Measurements from ENCODE around the gene ENTR1.

ENTR1 gene

DNA sequence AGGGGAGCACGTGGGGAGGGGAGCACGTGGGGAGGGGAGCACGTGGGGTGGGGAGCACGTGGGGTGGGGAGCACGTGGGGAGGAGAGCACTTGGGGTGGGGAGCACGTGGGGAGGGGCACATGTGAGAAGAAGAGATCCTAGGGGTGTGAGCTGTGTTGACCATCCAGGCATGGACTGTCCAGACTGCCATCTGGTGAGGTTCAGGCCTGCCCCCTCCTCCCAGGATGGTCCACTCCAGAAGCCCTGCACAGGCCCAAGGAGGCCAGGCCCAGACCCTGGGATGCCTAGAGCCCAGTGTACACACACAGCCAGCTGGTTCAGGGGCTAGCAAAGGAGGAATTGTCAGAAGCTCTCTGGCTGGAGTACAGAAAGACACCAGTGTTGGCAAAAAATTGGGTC, 12.8 kb downstream of the ENTR1 start:
- no peak for DNase-seq (ENCODE audit: low spot score)

- no peak for DNase-seq (ENCODE audit: low spot score)
Measured at GRCh38 chr9:136396219-136396515, 14.2 kb downstream of the ENTR1 start.

DNA sequence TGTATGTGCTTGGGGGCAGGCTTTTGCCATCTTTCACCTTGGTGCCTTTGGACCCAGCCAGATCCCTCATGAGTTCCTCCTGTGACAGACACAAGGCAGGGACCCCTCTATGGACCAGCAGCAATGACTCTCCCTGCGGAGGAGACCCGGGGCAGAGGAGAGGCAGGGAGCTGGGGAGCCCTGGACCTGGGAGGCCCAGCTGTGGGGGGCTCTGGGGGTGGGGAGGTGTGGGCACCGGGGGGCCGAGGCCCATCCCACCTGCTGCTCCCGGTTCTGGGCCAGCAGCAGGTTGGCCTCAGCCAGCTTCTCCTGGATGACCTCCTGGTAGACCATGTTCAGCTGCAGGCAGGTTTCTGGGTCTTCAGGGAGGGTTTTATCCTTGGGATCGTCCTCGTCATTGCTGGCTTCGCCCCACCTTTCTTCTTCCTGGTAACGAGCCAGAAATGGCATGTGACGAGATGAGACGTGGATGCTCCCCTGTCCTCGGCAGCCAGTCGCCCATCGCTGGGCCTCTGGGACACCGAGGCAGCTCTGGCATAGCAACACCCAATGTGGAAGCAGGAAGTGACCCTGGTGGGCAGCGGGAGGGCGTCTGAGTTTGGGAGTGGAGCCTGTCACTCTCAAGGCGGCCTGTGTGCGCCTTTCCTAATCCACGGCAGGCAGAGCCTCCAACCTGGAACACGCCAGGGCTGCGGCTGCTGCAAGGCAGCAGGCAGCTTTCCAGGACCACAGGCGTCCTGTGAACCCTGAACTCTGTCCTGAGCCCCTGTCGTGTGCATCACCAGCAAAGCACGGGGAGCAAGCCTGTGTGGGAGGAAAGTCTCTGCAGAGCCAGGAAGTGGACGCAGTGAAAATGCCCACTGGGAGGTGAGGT, 14.8 kb downstream of the ENTR1 start:
- no peak for DNase-seq (ENCODE audit: low spot score)

DNA sequence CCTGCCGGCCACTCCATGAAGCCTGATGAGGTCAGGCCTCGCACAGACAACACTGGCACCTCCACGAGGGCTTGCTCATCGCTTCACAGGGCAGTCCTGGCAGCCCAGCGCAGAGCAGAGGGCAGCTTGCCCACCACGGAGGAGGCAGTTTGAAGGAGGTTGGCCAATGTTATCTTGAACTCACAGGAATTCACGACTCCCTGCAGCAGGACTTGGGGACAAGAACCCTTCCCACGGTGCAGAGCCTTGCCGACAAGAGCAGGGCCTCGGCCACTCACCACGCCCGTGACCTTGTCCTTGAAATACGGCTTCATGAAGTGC, 15.4 kb downstream of the ENTR1 start:
- DNase-seq (ENCODE audit: low spot score) = no peak

DNA sequence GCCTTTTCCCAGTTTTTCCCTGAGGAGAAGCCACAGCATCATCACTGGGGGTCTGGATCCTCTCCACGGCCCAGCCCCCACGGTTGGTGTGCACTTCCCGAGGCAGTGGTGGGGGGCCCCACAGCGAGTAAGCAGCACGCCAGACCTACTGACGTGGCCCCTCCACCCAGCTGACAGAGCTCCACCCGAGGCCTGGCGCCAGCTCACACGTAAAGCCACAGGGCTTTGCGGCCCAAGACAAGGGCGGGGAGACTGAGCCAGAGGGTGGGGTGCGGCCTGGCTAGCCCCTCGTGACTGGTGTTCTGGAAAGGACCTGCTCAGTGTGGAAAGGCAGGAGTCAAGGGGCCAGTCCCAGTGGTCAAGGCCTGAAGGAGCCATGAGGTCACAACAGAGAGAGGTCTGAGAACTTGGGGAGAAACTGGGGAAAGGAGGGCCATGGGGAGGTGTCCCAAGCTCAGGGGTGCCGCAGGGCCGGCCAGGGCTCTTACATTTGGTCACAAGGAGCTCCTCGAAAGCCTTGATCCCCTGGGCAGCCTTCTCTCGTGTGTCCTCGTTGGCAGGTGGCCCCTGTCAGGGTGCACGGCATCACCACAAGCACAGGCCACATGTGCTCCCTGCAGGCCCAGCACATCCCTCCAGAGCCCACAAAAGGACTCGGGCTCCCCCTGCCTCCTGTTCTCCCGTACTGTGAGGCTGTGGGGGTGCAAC, 15.9 kb downstream of the ENTR1 start:
- no peak for DNase-seq (ENCODE audit: low spot score)

DNA sequence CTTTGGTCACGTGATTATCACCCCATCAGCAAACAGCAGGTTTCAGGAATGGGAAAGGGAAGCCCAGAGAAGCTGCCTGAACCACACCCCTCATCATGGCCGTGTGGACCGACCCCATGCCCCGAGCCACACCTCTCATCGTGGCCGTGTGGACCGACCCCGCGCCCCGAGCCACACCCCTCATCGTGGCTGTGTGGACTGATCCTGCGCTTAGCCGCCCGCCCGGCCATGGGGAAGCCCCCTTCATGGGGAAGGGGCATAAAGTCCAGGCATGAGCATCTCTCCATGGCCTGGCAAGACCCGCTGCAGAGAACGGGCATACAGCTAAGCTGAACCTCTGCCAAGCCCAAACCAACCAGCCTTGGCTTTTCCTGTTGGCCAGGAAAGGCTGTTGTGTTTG, 16.9 kb downstream of the ENTR1 start:
- no peak for DNase-seq (ENCODE audit: low spot score)

- DNase-seq (ENCODE audit: low spot score) = no peak
Measured at GRCh38 chr9:136392538-136393449, 17.6 kb downstream of the ENTR1 start.

GRCh38 chr9:136391737-136392537, 18.5 kb downstream of the ENTR1 start:
- DNase-seq (ENCODE audit: low spot score) = no peak

DNA sequence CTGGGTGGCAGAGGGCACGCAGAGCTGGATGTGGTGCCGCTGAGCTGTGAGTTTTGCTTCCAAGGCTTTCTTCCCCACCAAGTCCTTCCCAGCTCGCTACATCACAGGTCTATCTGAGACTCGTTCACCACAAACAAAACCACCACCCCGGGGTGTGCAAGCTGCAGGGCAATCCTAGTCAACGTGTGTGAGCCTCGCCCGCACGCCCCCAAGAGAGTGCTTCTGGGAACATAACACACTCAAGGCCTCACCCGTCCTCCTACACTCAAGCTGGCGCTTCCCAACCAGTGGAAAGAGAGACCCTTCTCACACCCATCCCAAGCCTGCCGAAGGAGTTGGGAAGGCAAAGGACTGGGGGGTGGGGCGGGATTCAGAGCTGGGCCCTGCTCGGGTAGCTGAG, 21.0 kb downstream of the ENTR1 start:
- no peak for DNase-seq (ENCODE audit: low spot score)

DNA sequence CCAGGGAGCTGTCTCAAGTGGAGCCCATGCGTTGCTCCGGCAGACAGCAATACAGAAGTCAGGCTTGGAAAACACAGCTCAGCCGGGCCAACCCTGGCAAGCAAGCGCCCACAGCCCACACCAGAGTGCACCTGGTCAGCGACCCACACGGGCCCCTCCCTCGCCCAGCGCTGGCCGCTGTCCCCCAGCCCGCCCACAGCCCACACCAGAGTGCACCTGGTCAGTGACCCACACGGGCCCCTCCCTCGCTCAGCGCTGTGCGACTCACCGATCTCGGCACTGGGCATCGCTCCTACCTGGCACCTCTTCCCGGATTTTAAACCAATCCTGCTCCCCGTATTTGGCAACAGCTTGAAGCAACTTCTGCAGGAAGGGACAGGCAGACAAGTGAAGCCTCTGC, 23.2 kb downstream of the ENTR1 start:
- DNase-seq (ENCODE audit: low spot score) = no peak

GRCh38 chr9:136386018-136386417, 24.4 kb downstream of the ENTR1 start:
- no peak for DNase-seq (ENCODE audit: low spot score)

DNA sequence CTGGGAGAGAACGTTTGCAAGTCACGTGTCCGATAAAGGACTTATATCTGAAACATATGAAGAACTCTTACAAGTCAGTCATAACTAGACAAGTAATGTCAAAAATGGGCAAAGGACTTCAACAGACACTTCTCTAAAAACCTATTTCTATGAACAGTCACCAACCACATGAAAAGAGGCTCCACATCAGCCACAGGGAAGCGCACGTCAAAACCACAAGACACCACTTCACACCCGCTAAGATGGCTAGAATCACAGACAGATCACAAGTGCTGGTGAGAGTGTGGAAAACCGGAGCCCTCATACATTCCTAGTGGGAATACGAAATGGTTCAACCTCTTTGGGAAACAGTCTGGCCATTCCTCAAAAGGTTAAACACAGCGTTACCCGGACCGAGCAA, 25.4 kb downstream of the ENTR1 start:
- DNase-seq (ENCODE audit: low spot score) = no peak

DNA sequence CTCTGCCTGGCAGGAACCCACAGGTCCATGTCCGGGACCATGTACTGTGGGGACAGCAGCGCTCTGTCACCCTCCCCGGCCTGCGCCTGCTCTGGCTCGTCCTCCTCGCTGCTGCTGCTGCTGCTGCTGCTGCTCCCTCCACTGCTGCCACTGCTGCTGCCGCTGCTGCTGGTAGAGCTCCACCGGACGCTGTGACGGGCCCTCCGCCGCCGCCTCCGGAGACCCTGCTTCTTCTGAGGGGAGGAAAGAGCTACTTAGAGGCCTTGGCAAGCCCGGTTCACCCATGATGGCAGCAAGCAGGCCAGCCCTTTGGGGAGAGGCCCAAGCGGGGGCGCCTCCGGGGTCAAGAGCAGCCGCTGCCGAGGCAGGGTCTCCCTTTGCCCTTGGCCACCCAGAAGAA, 27.0 kb downstream of the ENTR1 start:
- no peak for DNase-seq (ENCODE audit: low spot score)

GRCh38 chr9:136381966-136382513, 28.4 kb downstream of the ENTR1 start:
- no peak for DNase-seq (ENCODE audit: low spot score)

- DNase-seq (ENCODE audit: low spot score) = no peak
Measured at GRCh38 chr9:136381311-136381710, 29.1 kb downstream of the ENTR1 start.

- no peak for DNase-seq (ENCODE audit: low spot score)
Measured at GRCh38 chr9:136380381-136380780, 30.0 kb downstream of the ENTR1 start.

DNA sequence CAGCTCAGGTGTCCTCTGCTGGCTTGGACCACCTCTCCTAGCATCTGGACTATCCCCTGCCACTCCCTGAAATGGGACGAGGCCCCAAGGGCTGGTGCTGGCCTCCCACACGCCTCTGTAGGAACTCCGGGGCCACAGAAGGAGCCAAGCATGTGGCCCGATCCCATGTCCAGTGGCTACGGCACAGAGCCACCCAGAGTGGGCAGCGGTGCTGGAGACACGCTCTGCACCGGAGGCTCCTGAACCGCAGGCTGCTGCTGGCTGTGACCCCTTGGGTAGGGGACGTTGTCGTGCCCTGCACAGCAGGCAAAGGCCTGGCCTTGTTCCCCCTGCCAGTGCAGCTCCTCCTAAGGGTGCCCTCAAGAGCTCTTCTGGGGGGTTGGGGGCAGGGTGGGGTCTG, 30.5 kb downstream of the ENTR1 start:
- DNase-seq (ENCODE audit: low spot score) = no peak

DNA sequence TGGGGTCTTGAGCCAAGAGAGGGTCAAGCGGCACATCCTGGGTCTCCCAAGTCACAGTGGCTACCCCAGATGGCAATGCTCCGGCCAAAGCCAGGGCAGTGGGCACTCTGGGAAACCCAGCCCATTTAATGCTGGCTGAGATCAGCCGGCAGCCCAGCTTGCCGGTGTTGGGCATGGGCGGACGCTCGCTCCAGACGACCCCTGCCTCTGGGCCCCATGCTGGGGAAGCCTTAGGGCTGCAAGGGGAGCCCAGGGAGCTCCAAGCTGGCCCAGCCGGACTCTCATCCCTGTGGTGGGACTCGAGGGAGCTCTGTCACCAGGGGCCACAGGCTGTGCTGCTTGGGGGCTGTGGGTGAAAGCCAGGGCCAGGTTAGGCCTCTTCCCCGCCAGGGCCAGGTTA, 31.0 kb downstream of the ENTR1 start:
- DNase-seq (ENCODE audit: low spot score) = no peak

DNA sequence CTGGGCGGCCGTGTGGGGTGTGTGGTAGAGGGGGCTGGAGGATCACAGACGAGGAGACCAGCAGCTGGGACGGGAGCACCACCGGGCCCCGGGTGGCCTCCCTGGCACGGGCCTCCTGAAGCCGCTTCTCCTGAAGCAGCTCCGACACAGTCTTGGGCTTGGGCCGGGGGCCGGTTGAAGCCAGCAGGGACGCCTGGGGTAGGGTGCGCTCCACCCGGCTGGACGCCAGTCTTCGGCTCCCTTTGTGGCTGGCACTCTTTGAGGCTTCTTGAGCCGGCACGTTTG, 31.5 kb downstream of the ENTR1 start:
- no peak for DNase-seq (ENCODE audit: low spot score)

DNA sequence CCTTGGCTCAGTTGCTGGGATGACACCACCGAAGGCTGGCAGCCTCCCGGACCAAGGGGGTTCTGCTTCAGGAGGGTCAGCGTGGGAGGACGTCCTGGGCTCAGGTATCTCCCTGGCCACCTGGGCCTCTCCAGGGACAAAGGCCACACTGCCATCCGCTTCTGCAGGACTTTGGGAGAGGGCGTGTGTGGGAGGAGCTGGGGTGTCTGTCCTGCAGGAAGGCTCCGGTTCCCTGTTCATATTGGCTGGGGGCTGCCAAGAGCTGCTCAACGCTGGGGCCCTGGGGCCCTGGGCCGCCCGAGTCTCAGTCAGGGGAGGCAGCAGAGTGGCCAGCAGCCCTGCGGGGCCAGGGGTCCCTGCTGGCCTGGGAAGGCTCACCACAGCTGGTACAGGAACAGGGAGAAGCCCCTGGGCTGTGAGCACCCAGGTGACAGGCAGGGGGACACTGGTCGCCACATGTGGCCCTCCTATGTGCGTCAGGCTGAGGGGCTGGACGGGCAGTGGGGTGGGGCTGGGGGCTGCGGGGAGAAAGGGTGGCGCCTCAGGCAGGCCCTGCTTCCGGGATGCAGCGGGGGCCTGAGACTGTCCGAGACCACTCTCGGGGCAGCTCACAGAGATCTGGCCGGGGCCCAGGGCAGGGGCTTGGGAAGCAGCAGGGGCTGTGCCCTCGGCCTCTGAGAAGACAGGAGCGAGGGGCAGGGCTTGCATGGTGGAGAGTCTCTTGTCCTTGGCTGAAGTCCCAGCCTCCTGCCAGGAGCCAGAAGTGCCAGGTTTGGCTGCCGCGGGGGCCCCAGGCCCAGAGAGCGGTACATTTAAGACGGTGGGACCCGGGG, 32.0 kb downstream of the ENTR1 start:
- DNase-seq (ENCODE audit: low spot score) = no peak

Data from COLO829 (cell line).